GM12891 (cell line): ENCODE measurements around the gene PRR18.
"Not testable (repeated sequence)": the region's sequence is repeated elsewhere in the genome, so short reads cannot be mapped to it uniquely, and the experiment has no call there.

ENCODE experiments used
- PAX5 ChIP-seq: IDR thresholded peaks from 2 replicates; pipeline ENCODE4 v1.6.1; 2011; ENCODE audit warnings: low read length, moderate library complexity, mild to moderate bottlenecking; ENCODE audit not compliant: insufficient read depth, severe bottlenecking
- POLR2A ChIP-seq: IDR thresholded peaks from 2 replicates; pipeline ENCODE4 v1.6.1; 2011; ENCODE audit warnings: low read depth, low read length, control low read depth
- POLR2AphosphoS5 ChIP-seq: IDR thresholded peaks from 2 replicates; pipeline ENCODE4 v1.6.1; 2011; ENCODE audit warnings: low read depth, low read length, control low read depth
- POU2F2 ChIP-seq: IDR thresholded peaks from 2 replicates; pipeline ENCODE4 v1.6.1; 2011; ENCODE audit warnings: low read depth, mild to moderate bottlenecking, control low read depth, low read length, moderate library complexity
- SPI1 ChIP-seq: IDR thresholded peaks from 2 replicates; pipeline ENCODE4 v1.6.1; 2011; ENCODE audit warnings: low read depth, low read length, control low read depth
- TAF1 ChIP-seq: IDR thresholded peaks from 2 replicates; pipeline ENCODE4 v1.6.1; 2011; ENCODE audit warnings: low read depth, low read length, control low read depth

GRCh38 chr6:166344921-166345320, 36.7 kb upstream of the PRR18 start:
- TF ChIP-seq POLR2A, POLR2AphosphoS5, SPI1, POU2F2, TAF1, PAX5: not testable (repeated sequence)
